ENCODE results near the gene TRIM61. TPM values are rescaled to one million over a fixed set of nuclear protein-coding genes. Genes with fewer than 3 reads are reported as not detected.
"Not testable (repeated sequence)": the region's sequence is repeated elsewhere in the genome, so short reads cannot be mapped to it uniquely, and the experiment has no call there.

TRIM61 gene
- polyA plus RNA-seq, 1 donor from 2014 or later = not detected

DNA sequence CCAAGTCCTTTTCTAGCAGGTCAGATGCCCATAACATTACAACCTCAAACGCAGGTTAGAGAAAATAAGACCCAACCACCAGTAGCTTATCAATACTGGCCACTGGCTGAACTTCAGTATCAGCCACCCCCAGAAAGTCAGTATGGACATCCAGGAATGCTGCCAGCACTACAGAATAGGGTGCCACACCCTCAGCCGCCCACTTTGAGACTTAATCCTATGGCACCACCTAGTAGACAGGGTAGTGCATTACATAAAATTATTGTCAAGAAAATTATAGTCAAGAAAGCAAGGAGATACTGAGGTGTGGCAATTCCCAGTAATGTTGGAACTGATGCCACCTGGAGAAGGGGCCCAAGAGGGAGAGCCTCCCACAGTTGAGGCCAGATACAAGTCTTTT, 19.9 kb upstream of the TRIM61 start:
- Histone ChIP-seq H3K4me2 (ENCODE audit: low read length) (no peak overlapping the region), H3K9me2 (ENCODE audit: insufficient read depth, low read length) (no peaks in the 10 kb centered on the region), H3K9ac (ENCODE audit: low read length) (no peak overlapping the region), H3K79me2 (replicated peaks; ENCODE audit: insufficient read depth, low read length) (no peaks in the 10 kb centered on the region), H3K36me3 (ENCODE audit: insufficient read depth, low read length) (no peaks in the 10 kb centered on the region), H2AFZ (ENCODE audit: low read depth, low read length) (no peak overlapping the region), H3K9me3 (ENCODE audit: low read length) (no peaks in the 10 kb centered on the region), H3K4me3 (ENCODE audit: low read length) (no peak overlapping the region), H4K20me1 (ENCODE audit: insufficient read depth) (no peaks in the 10 kb centered on the region), H3F3A (ENCODE audit: insufficient read depth, low read length, poor library complexity, severe bottlenecking) (no peaks in the 10 kb centered on the region), H3K27ac (ENCODE audit: low read length) (no peak overlapping the region), H3K27me3 (ENCODE audit: insufficient read depth, low read depth, low read length) (no peaks in the 10 kb centered on the region)
- TF ChIP-seq EZH2 (IDR thresholded peaks at IDR 0.05; ENCODE audit: borderline replicate concordance, insufficient read depth, low read length, poor library complexity, severe bottlenecking) (no peak), EP300 (conservative IDR thresholded peaks at IDR 0.05; ENCODE audit: poor library complexity, severe bottlenecking) (no peak), POLR2AphosphoS5 (IDR thresholded peaks at IDR 0.05) (no peak), MXI1 (conservative IDR thresholded peaks at IDR 0.05; ENCODE audit: poor library complexity, severe bottlenecking) (no peak), TAF1 (IDR thresholded peaks at IDR 0.05; ENCODE audit: low read depth) (no peak), RAD21 (conservative IDR thresholded peaks at IDR 0.05) (no peak), SMC3 (conservative IDR thresholded peaks at IDR 0.05; ENCODE audit: poor library complexity) (no peak)
- TF ChIP-seq, protein P1, sequence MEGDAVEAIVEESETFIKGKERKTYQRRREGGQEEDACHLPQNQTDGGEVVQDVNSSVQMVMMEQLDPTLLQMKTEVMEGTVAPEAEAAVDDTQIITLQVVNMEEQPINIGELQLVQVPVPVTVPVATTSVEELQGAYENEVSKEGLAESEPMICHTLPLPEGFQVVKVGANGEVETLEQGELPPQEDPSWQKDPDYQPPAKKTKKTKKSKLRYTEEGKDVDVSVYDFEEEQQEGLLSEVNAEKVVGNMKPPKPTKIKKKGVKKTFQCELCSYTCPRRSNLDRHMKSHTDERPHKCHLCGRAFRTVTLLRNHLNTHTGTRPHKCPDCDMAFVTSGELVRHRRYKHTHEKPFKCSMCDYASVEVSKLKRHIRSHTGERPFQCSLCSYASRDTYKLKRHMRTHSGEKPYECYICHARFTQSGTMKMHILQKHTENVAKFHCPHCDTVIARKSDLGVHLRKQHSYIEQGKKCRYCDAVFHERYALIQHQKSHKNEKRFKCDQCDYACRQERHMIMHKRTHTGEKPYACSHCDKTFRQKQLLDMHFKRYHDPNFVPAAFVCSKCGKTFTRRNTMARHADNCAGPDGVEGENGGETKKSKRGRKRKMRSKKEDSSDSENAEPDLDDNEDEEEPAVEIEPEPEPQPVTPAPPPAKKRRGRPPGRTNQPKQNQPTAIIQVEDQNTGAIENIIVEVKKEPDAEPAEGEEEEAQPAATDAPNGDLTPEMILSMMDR (IDR thresholded peaks at IDR 0.05; ENCODE audit: poor library complexity, severe bottlenecking) = no peak
- TF ChIP-seq, protein P2, sequence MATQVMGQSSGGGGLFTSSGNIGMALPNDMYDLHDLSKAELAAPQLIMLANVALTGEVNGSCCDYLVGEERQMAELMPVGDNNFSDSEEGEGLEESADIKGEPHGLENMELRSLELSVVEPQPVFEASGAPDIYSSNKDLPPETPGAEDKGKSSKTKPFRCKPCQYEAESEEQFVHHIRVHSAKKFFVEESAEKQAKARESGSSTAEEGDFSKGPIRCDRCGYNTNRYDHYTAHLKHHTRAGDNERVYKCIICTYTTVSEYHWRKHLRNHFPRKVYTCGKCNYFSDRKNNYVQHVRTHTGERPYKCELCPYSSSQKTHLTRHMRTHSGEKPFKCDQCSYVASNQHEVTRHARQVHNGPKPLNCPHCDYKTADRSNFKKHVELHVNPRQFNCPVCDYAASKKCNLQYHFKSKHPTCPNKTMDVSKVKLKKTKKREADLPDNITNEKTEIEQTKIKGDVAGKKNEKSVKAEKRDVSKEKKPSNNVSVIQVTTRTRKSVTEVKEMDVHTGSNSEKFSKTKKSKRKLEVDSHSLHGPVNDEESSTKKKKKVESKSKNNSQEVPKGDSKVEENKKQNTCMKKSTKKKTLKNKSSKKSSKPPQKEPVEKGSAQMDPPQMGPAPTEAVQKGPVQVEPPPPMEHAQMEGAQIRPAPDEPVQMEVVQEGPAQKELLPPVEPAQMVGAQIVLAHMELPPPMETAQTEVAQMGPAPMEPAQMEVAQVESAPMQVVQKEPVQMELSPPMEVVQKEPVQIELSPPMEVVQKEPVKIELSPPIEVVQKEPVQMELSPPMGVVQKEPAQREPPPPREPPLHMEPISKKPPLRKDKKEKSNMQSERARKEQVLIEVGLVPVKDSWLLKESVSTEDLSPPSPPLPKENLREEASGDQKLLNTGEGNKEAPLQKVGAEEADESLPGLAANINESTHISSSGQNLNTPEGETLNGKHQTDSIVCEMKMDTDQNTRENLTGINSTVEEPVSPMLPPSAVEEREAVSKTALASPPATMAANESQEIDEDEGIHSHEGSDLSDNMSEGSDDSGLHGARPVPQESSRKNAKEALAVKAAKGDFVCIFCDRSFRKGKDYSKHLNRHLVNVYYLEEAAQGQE (IDR thresholded peaks at IDR 0.05; ENCODE audit: borderline replicate concordance) = no peak

DNA sequence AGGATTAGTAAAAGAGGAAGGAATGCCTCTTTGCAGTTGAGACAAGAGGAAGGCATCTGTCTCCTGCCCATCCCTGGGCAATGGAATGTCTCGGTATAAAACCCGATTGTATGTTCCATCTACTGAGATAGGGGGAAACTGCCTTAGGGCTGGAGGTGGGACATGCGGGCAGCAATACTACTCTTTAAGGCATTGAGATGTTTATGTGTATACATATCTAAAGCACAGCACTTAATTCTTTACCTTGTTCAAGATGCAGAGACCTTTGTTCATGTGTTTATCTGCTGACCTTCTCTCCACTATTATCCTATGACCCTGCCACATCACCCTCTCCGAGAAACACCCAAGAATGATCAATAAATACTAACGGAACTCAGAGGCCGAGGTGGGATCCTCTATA, 18.7 kb upstream of the TRIM61 start:
- H3K4me2 ChIP-seq (ENCODE audit: low read length); H3K4me3 ChIP-seq (ENCODE audit: low read length); H3K36me3 ChIP-seq (ENCODE audit: insufficient read depth, low read length); H3F3A ChIP-seq (ENCODE audit: insufficient read depth, low read length, poor library complexity, severe bottlenecking); H3K79me2 ChIP-seq (replicated peaks; ENCODE audit: insufficient read depth, low read length); H2AFZ ChIP-seq (ENCODE audit: low read depth, low read length); H4K20me1 ChIP-seq (ENCODE audit: insufficient read depth); H3K9ac ChIP-seq (ENCODE audit: low read length); H3K9me3 ChIP-seq (ENCODE audit: low read length); H3K27ac ChIP-seq (ENCODE audit: low read length); H3K27me3 ChIP-seq (ENCODE audit: insufficient read depth, low read depth, low read length); H3K9me2 ChIP-seq (ENCODE audit: insufficient read depth, low read length): not testable (repeated sequence)

DNA sequence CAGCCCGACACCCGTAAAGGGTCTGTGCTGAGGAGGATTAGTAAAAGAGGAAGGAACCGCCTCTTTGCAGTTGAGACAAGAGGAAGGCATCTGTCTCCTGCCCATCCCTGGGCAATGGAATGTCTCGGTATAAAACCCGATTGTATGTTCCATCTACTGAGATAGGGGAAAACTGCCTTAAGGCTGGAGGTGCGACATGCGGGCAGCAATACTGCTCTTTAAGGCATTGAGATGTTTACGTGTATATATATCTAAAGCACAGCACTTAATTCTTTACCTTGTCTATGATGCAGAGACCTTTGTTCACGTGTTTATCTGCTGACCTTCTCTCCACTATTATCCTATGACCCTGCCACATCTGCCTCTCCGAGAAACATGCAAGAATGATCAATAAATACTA, 13.3 kb upstream of the TRIM61 start:
- H2AFZ ChIP-seq (ENCODE audit: low read depth, low read length); H3K4me2 ChIP-seq (ENCODE audit: low read length); H3K9me3 ChIP-seq (ENCODE audit: low read length); H3K36me3 ChIP-seq (ENCODE audit: insufficient read depth, low read length); H3K4me3 ChIP-seq (ENCODE audit: low read length); H3K27ac ChIP-seq (ENCODE audit: low read length); H3K27me3 ChIP-seq (ENCODE audit: insufficient read depth, low read depth, low read length); H4K20me1 ChIP-seq (ENCODE audit: insufficient read depth); H3K79me2 ChIP-seq (replicated peaks; ENCODE audit: insufficient read depth, low read length); H3K9ac ChIP-seq (ENCODE audit: low read length); H3K9me2 ChIP-seq (ENCODE audit: insufficient read depth, low read length); H3F3A ChIP-seq (ENCODE audit: insufficient read depth, low read length, poor library complexity, severe bottlenecking): not testable (repeated sequence)
